Measurements from ENCODE around the gene GIPC3.

GIPC3 gene

GRCh38 chr19:3585301-3586126, at the start of gene GIPC3:
TSS of gene GIPC3 (plus strand) at chr19:3585478. CDS start at chr19:3585598, 120 bp downstream.
- DNase-seq, result peak; percentile 51

GRCh38 chr19:3535563-3535965, 49.7 kb upstream of the GIPC3 start:
- no peak for DNase-seq

GRCh38 chr19:3535981-3536380, 49.3 kb upstream of the GIPC3 start:
- DNase-seq, result no peak

GRCh38 chr19:3536429-3537100, 48.7 kb upstream of the GIPC3 start:
- no peak for DNase-seq

- DNase-seq, result no peak
These were observed 48.2 kb upstream of the GIPC3 start for GRCh38 chr19:3537101-3537437.

GRCh38 chr19:3537438-3538240, 47.6 kb upstream of the GIPC3 start:
- DNase-seq, result no peak

- DNase-seq, result no peak
These were observed 46.9 kb upstream of the GIPC3 start for GRCh38 chr19:3538258-3538929.

GRCh38 chr19:3538965-3539755, 46.1 kb upstream of the GIPC3 start, which contains the start of gene TEKTIP1:
TSS of gene TEKTIP1 (plus strand) at chr19:3539174. CDS start at chr19:3539178, 4 bp downstream.
- DNase-seq, result no peak

GRCh38 chr19:3539756-3540118, 45.5 kb upstream of the GIPC3 start:
- DNase-seq, result no peak

- DNase-seq, result no peak
These were observed 41.9 kb upstream of the GIPC3 start for GRCh38 chr19:3543150-3544057.

- DNase-seq, result no peak
These were observed 41.3 kb upstream of the GIPC3 start for GRCh38 chr19:3544058-3544376.

GRCh38 chr19:3544742-3545668, 40.3 kb upstream of the GIPC3 start:
- peak; percentile 84 for DNase-seq

- DNase-seq, result no peak
These were observed 39.6 kb upstream of the GIPC3 start for GRCh38 chr19:3545669-3546034.

GRCh38 chr19:3546119-3546518, 39.2 kb upstream of the GIPC3 start:
- DNase-seq, result no peak

GRCh38 chr19:3547301-3547731, 38.0 kb upstream of the GIPC3 start:
- DNase-seq, result peak; percentile 53

- no peak for DNase-seq
These were observed 37.5 kb upstream of the GIPC3 start for GRCh38 chr19:3547767-3548282.

- no peak for DNase-seq
These were observed 36.7 kb upstream of the GIPC3 start for GRCh38 chr19:3548606-3549005.

GRCh38 chr19:3549816-3550215, 35.5 kb upstream of the GIPC3 start:
- no peak for DNase-seq

- DNase-seq, result no peak
These were observed 34.1 kb upstream of the GIPC3 start for GRCh38 chr19:3550947-3551791.

Data from CD4-positive, alpha-beta T cell treated with Interleukin-17A for 4 hours (primary cell).